ENCODE results near the gene CSN3. TPM values are rescaled to one million over a fixed set of nuclear protein-coding genes. Genes with fewer than 3 reads are reported as not detected.

Gene CSN3
- total and polyA plus RNA-seq, 10 of the 15 experiments (the other 5 are each of a cell fraction or from before 2014, with no cell fraction given): not detected

- WGBS (ENCODE audit: insufficient coverage, insufficient replicate concordance, low lambda C conversion rate, missing lambda C conversion rate): 21% methylated on average over 4 of the region's 4 CpGs
- ATAC-seq: no peak
- Histone ChIP-seq H3K27ac (ENCODE audit: control insufficient read depth, insufficient read depth) (no peak overlapping the region), H4K20me1 (ENCODE audit: control insufficient read depth, insufficient read depth) (no peaks in the 10 kb centered on the region), H3K36me3 (ENCODE audit: control insufficient read depth in 2 of 2, insufficient read depth in 2 of 2, low read length in 1 of 2) (no peaks in the 10 kb centered on the region), H3K4me2 (ENCODE audit: control insufficient read depth, insufficient read depth) (no peak overlapping the region), H3K9ac (ENCODE audit: control insufficient read depth, insufficient read depth, low read length) (no peak overlapping the region), H3K4me1 (ENCODE audit: control insufficient read depth, insufficient read depth, low read length) (no peaks in the 10 kb centered on the region), H2AFZ (ENCODE audit: control insufficient read depth, low read depth, low read length) (no peak overlapping the region), H3K27me3 (replicated peaks in 1 of 2; ENCODE audit: control insufficient read depth in 2 of 2, insufficient read depth in 2 of 2, low read length in 1 of 2) (no peaks in the 10 kb centered on the region), H3K79me2 (ENCODE audit: control insufficient read depth, insufficient read depth, low read length) (no peaks in the 10 kb centered on the region), H3K9me3 (replicated peaks; ENCODE audit: control insufficient read depth, insufficient read depth, low read length) (no peaks in the 10 kb centered on the region), H3K4me3 (no peak overlapping the region)
- TF ChIP-seq POLR2AphosphoS5 (IDR thresholded peaks at IDR 0.05; ENCODE audit: low read length) (no peak), RELB (IDR thresholded peaks at IDR 0.05; ENCODE audit: low read depth) (no peak), NRF1 (conservative IDR thresholded peaks at IDR 0.05; ENCODE audit: low read depth, low read length) (no peak), HDAC2 (IDR thresholded peaks at IDR 0.05) (no peak), JUNB (IDR thresholded peaks at IDR 0.05) (no peak), PAX8 (IDR thresholded peaks at IDR 0.05) (no peak), RAD51 (IDR thresholded peaks at IDR 0.05) (no peak)
- ChIA-PET POLR2A (no interaction called here), RAD21 (ENCODE audit: unreplicated experiment) (no interaction called here), SMC1A (ENCODE audit: uncharacterized antibody, unreplicated experiment) (interaction anchor here (1.1 kb wide), 1 partner anchor 206 kb away, joined by 4 read pairs; no protein-coding TSS in a partner anchor), CTCF (no interaction called here)
- intact Hi-C loops (cut with micrococcal nuclease; ENCODE audit: unreplicated experiment): no loop called here
- in situ Hi-C loops (cut with MboI): no loop called here
- no peak for FAIRE-seq
- no peak for DNase-seq (ENCODE audit: low read depth, low spot score)
- BruUV-seq (replicated peaks): no TSS peak
These were observed 57.8 kb downstream of the CSN3 start for GRCh38 chr4:70300215-70300614.

Other genes with a start within 250 kb of the CSN3 start
Only the 7 nearest of the 11 such genes appear.
- gene PRR27, start 88.4 kb upstream of the CSN3 start, total RNA-seq (2014; rRNA removed): not detected in 2 replicates
- not detected in 2 replicates for gene PRR27, start 88.4 kb upstream of the CSN3 start, total RNA-seq (2014; rRNA removed; fragmentation: Illumina TruSeq; extraction: Trizol)
- gene PRR27, start 88.4 kb upstream of the CSN3 start, total RNA-seq (2021): not detected in 2 replicates
- gene PRR27, start 88.4 kb upstream of the CSN3 start, polyA plus RNA-seq (2011; rRNA removed): not detected in 2 replicates
- not detected in 2 replicates for gene PRR27, start 88.4 kb upstream of the CSN3 start, polyA plus RNA-seq (2014; fragmentation: Illumina TruSeq; extraction: Trizol)
- not detected for gene PRR27, start 88.4 kb upstream of the CSN3 start, polyA plus RNA-seq (2014; fragmentation: Nextera tagmentation; extraction: Ambion mirVana)
- gene PRR27, start 88.4 kb upstream of the CSN3 start, polyA plus RNA-seq (2014; rRNA removed): not detected in 2 replicates
- gene PRR27, start 88.4 kb upstream of the CSN3 start, polyA plus RNA-seq (2016; fragmentation: Nextera tagmentation; extraction: Ambion mirVana): not detected
- gene ODAM, start 46.9 kb upstream of the CSN3 start, total RNA-seq (2014; rRNA removed): not detected in 2 replicates
- not detected in 2 replicates for gene ODAM, start 46.9 kb upstream of the CSN3 start, total RNA-seq (2014; rRNA removed; fragmentation: Illumina TruSeq; extraction: Trizol)
- not detected in 2 replicates for gene ODAM, start 46.9 kb upstream of the CSN3 start, total RNA-seq (2021)
- gene ODAM, start 46.9 kb upstream of the CSN3 start, polyA plus RNA-seq (2011; rRNA removed): not detected in 2 replicates
- gene ODAM, start 46.9 kb upstream of the CSN3 start, polyA plus RNA-seq (2014; fragmentation: Illumina TruSeq; extraction: Trizol): not detected in 2 replicates
- not detected for gene ODAM, start 46.9 kb upstream of the CSN3 start, polyA plus RNA-seq (2014; fragmentation: Nextera tagmentation; extraction: Ambion mirVana)
- not detected in 2 replicates for gene ODAM, start 46.9 kb upstream of the CSN3 start, polyA plus RNA-seq (2014; rRNA removed)
- not detected for gene ODAM, start 46.9 kb upstream of the CSN3 start, polyA plus RNA-seq (2016; fragmentation: Nextera tagmentation; extraction: Ambion mirVana)
- gene FDCSP, start 16.5 kb upstream of the CSN3 start, total RNA-seq (2014; rRNA removed): not detected in 2 replicates
- gene FDCSP, start 16.5 kb upstream of the CSN3 start, total RNA-seq (2014; rRNA removed; fragmentation: Illumina TruSeq; extraction: Trizol): not detected in 2 replicates
- gene FDCSP, start 16.5 kb upstream of the CSN3 start, total RNA-seq (2021): not detected in 2 replicates
- not detected in 2 replicates for gene FDCSP, start 16.5 kb upstream of the CSN3 start, polyA plus RNA-seq (2011; rRNA removed)
- not detected in 2 replicates for gene FDCSP, start 16.5 kb upstream of the CSN3 start, polyA plus RNA-seq (2014; fragmentation: Illumina TruSeq; extraction: Trizol)
- gene FDCSP, start 16.5 kb upstream of the CSN3 start, polyA plus RNA-seq (2014; fragmentation: Nextera tagmentation; extraction: Ambion mirVana): not detected
- gene FDCSP, start 16.5 kb upstream of the CSN3 start, polyA plus RNA-seq (2014; rRNA removed): not detected in 2 replicates
- not detected for gene FDCSP, start 16.5 kb upstream of the CSN3 start, polyA plus RNA-seq (2016; fragmentation: Nextera tagmentation; extraction: Ambion mirVana)
- not detected in 2 replicates for gene CABS1, start 92.4 kb downstream of the CSN3 start, total RNA-seq (2014; rRNA removed)
- not detected in 2 replicates for gene CABS1, start 92.4 kb downstream of the CSN3 start, total RNA-seq (2014; rRNA removed; fragmentation: Illumina TruSeq; extraction: Trizol)
- not detected in 2 replicates for gene CABS1, start 92.4 kb downstream of the CSN3 start, total RNA-seq (2021)
- gene CABS1, start 92.4 kb downstream of the CSN3 start, polyA plus RNA-seq (2011; rRNA removed): not detected in 2 replicates
- not detected in 2 replicates for gene CABS1, start 92.4 kb downstream of the CSN3 start, polyA plus RNA-seq (2014; fragmentation: Illumina TruSeq; extraction: Trizol)
- not detected for gene CABS1, start 92.4 kb downstream of the CSN3 start, polyA plus RNA-seq (2014; fragmentation: Nextera tagmentation; extraction: Ambion mirVana)
- gene CABS1, start 92.4 kb downstream of the CSN3 start, polyA plus RNA-seq (2014; rRNA removed): not detected in 2 replicates
- gene CABS1, start 92.4 kb downstream of the CSN3 start, polyA plus RNA-seq (2016; fragmentation: Nextera tagmentation; extraction: Ambion mirVana): not detected
- not detected in 2 replicates for gene SMR3A, start 118.2 kb downstream of the CSN3 start, total RNA-seq (2014; rRNA removed)
- not detected in 2 replicates for gene SMR3A, start 118.2 kb downstream of the CSN3 start, total RNA-seq (2014; rRNA removed; fragmentation: Illumina TruSeq; extraction: Trizol)
- gene SMR3A, start 118.2 kb downstream of the CSN3 start, total RNA-seq (2021): not detected in 2 replicates
- gene SMR3A, start 118.2 kb downstream of the CSN3 start, polyA plus RNA-seq (2011; rRNA removed): not detected in 2 replicates
- not detected in 2 replicates for gene SMR3A, start 118.2 kb downstream of the CSN3 start, polyA plus RNA-seq (2014; fragmentation: Illumina TruSeq; extraction: Trizol)
- not detected for gene SMR3A, start 118.2 kb downstream of the CSN3 start, polyA plus RNA-seq (2014; fragmentation: Nextera tagmentation; extraction: Ambion mirVana)
- not detected in 2 replicates for gene SMR3A, start 118.2 kb downstream of the CSN3 start, polyA plus RNA-seq (2014; rRNA removed)
- gene SMR3A, start 118.2 kb downstream of the CSN3 start, polyA plus RNA-seq (2016; fragmentation: Nextera tagmentation; extraction: Ambion mirVana): not detected
- not detected in 2 replicates for gene SMR3B, start 140.5 kb downstream of the CSN3 start, total RNA-seq (2014; rRNA removed)
- gene SMR3B, start 140.5 kb downstream of the CSN3 start, total RNA-seq (2014; rRNA removed; fragmentation: Illumina TruSeq; extraction: Trizol): not detected in 2 replicates
- gene SMR3B, start 140.5 kb downstream of the CSN3 start, total RNA-seq (2021): not detected in 2 replicates
- gene SMR3B, start 140.5 kb downstream of the CSN3 start, polyA plus RNA-seq (2011; rRNA removed): not detected in 2 replicates
- gene SMR3B, start 140.5 kb downstream of the CSN3 start, polyA plus RNA-seq (2014; fragmentation: Illumina TruSeq; extraction: Trizol): not detected in 2 replicates
- not detected for gene SMR3B, start 140.5 kb downstream of the CSN3 start, polyA plus RNA-seq (2014; fragmentation: Nextera tagmentation; extraction: Ambion mirVana)
- not detected in 2 replicates for gene SMR3B, start 140.5 kb downstream of the CSN3 start, polyA plus RNA-seq (2014; rRNA removed)
- gene SMR3B, start 140.5 kb downstream of the CSN3 start, polyA plus RNA-seq (2016; fragmentation: Nextera tagmentation; extraction: Ambion mirVana): under 1 TPM in 1 of 2 experiments, not detected in 1; 0.32 TPM
- gene OPRPN, start 155.3 kb downstream of the CSN3 start, total RNA-seq (2014; rRNA removed): not detected in 2 replicates
- gene OPRPN, start 155.3 kb downstream of the CSN3 start, total RNA-seq (2014; rRNA removed; fragmentation: Illumina TruSeq; extraction: Trizol): not detected in 2 replicates
- gene OPRPN, start 155.3 kb downstream of the CSN3 start, total RNA-seq (2021): not detected in 2 replicates
- gene OPRPN, start 155.3 kb downstream of the CSN3 start, polyA plus RNA-seq (2011; rRNA removed): 0.33 TPM in 1 of 2 replicates, not detected in the other
- gene OPRPN, start 155.3 kb downstream of the CSN3 start, polyA plus RNA-seq (2014; fragmentation: Illumina TruSeq; extraction: Trizol): 0.16 TPM in 1 of 2 replicates, not detected in the other
- not detected for gene OPRPN, start 155.3 kb downstream of the CSN3 start, polyA plus RNA-seq (2014; fragmentation: Nextera tagmentation; extraction: Ambion mirVana)
- 0.32 TPM in 1 of 2 replicates, not detected in the other for gene OPRPN, start 155.3 kb downstream of the CSN3 start, polyA plus RNA-seq (2014; rRNA removed)
- gene OPRPN, start 155.3 kb downstream of the CSN3 start, polyA plus RNA-seq (2016; fragmentation: Nextera tagmentation; extraction: Ambion mirVana): not detected

Measured in GM12878 (cell line).